Vagina (tissue), 2 donors: ENCODE data around the gene KRTAP10-1.

Experiments used
- CTCF ChIP-seq, 3 experiments: fragments of 450-650 bp in 2 of 3; fragments of 200-600 bp in 1 of 3; sonication (generic) in 1 of 3; IDR thresholded peaks; one replicate each; pipeline ENCODE4 v1.5.1; 2017 to 2019; ENCODE audit warnings: antibody characterized with exemption in 3 of 3, mild to moderate bottlenecking in 2 of 3, moderate library complexity in 2 of 3
- POLR2A ChIP-seq, 2 donors: fragments of 450-650 bp; IDR thresholded peaks; one replicate each; pipeline ENCODE4 v1.6.1; 2017; ENCODE audit warnings: antibody characterized with exemption in 2 of 2, mild to moderate bottlenecking in 2 of 2, moderate library complexity in 2 of 2
- POLR2AphosphoS5 ChIP-seq, 2 donors: sonication (generic); formaldehyde crosslinking; IDR thresholded peaks; one replicate each; pipeline ENCODE4 v1.9.0; 2017; ENCODE audit warnings: antibody characterized with exemption in 2 of 2, mild to moderate bottlenecking in 2 of 2, low read depth in 1 of 2; ENCODE audit not compliant: insufficient read depth in 1 of 2

GRCh38 chr21:44492567-44493385, 47.2 kb downstream of the KRTAP10-1 start:
- no peak for TF ChIP-seq POLR2AphosphoS5 (IDR thresholded peaks at IDR 0.05; ENCODE audit: insufficient read depth in 1 of 2, low read depth in 1 of 2)
- no peak for TF ChIP-seq CTCF (IDR thresholded peaks at IDR 0.05)
- TF ChIP-seq POLR2A (IDR thresholded peaks at IDR 0.05) = no peak
